ENCODE measurements around the gene DAW1. TPM values are rescaled to one million over a fixed set of nuclear protein-coding genes. Genes with fewer than 3 reads are reported as not detected.
"Not testable (repeated sequence)": the region's sequence is repeated elsewhere in the genome, so short reads cannot be mapped to it uniquely, and the experiment has no call there.

The DAW1 gene
- total and polyA plus RNA-seq, 4 donors: 5.0 to 16.6 (median 9.7) TPM

DNA sequence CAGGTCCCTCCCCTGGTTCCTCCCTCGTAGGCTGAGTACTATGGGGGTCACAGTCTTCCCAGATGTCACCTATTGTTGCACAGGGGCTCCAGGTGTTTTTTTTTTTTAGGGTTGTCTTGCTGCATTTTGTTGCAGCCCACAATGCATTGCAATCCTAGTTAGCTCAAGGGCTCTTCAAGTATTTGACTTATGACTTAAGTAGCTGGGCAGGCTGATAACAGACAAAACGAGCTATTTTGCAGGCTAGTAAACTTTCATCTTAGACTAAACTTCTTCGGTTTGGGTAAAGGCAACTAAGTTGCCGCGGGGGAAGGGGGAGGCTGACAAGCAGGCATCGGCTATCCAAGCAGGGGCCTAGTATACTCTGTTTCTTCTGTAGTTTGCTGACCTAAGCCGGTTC, 64.8 kb downstream of the DAW1 start:
- DNase-seq (ENCODE audit: low read depth in 4 of 6, low spot score in 6 of 6): not testable (repeated sequence)

DNA sequence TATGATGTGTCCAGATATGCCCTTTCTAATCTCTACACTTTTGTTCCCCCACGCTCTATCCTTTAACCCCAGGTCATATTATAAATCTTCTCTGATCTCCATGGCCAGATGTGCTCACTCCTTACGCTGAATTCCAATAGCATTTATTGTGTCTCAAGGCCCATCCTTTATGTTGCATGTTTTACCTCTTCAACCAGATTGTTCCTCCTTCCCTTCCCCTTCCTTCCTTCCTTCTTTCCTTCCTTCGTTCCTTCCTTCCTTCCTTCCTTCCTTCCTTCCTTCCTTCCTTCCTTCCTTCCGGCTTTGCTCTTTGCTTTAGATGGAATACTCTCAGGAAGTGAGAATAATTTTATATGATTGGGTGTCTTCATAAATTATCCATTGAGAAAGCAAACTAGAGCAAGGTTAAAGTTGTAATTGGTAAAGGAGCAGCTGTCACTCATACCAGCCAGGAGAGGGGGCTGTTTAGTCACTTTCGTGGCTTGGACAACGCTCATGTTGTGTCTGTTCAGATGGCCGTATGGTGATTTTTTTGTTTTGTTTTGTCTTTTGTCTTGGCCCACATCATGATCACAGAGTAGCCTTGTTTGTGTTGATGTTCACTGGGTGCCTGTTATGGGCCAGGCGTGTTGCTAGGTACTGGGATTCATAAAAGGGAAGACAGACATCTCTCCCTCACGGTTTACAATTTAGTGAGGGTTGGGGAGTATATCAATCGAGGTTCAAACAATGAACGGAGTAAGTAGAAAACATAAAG, 68.0 kb downstream of the DAW1 start:
- Histone ChIP-seq H3K27ac (ENCODE audit: low read depth, low read length) (no peak overlapping the region), H3K27me3 (ENCODE audit: control insufficient read depth, insufficient read depth, low read length) (no peaks in the 10 kb centered on the region), H3K4me3 (ENCODE audit: low read depth, low read length) (no peak overlapping the region), H3K9me3 (ENCODE audit: control insufficient read depth, insufficient read depth, low read length) (no peaks in the 10 kb centered on the region), H3K36me3 (ENCODE audit: control insufficient read depth, insufficient read depth, low read length) (no peaks in the 10 kb centered on the region), H3K4me1 (ENCODE audit: control insufficient read depth, insufficient read depth, low read length) (no peaks in the 10 kb centered on the region)
- 43% methylated on average over 6 of the region's 11 CpGs for WGBS (ENCODE audit: insufficient coverage)
- DNase-seq (ENCODE audit: low read depth in 4 of 6, low spot score in 6 of 6): peak in 4 of 6 donors; percentile 26 to 78 (median 48)

More for the DNA sequence above, 64.8 kb downstream of the DAW1 start:
- not testable (repeated sequence) for H3K9me3 ChIP-seq (ENCODE audit: control insufficient read depth, insufficient read depth, low read length); H3K4me1 ChIP-seq (ENCODE audit: control insufficient read depth, insufficient read depth, low read length); H3K27ac ChIP-seq (ENCODE audit: low read depth, low read length); H3K4me3 ChIP-seq (ENCODE audit: low read depth, low read length); H3K27me3 ChIP-seq (ENCODE audit: control insufficient read depth, insufficient read depth, low read length); H3K36me3 ChIP-seq (ENCODE audit: control insufficient read depth, insufficient read depth, low read length)
- 91% methylated on average over 4 of the region's 7 CpGs for WGBS (ENCODE audit: insufficient coverage)

DNA sequence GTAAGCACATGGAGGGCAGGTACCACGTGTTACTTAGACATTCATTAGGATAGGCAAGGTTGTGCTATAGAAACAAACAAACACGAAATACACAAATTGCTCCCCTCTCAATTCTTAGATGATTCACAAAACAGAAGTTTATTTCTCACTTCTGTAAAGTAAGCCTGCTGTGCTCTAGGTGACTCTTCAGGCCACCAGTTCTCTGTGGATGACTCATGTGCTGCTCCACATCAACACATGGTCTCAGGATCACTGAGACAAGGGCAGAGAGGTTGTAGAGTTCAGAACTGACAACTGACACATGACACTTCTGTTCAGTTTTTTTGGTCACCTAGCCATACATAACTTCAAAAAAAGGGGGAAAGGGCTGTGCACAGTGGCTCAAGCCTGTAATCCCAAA, 70.6 kb downstream of the DAW1 start:
- no peak for DNase-seq (ENCODE audit: low read depth in 4 of 6, low spot score in 6 of 6)
- H3K36me3 ChIP-seq (ENCODE audit: control insufficient read depth, insufficient read depth, low read length): no peaks in the 10 kb centered on the region
- no peak overlapping the region for H3K4me3 ChIP-seq (ENCODE audit: low read depth, low read length)
- no peaks in the 10 kb centered on the region for H3K4me1 ChIP-seq (ENCODE audit: control insufficient read depth, insufficient read depth, low read length)
- H3K9me3 ChIP-seq (ENCODE audit: control insufficient read depth, insufficient read depth, low read length): no peaks in the 10 kb centered on the region
- no peak overlapping the region for H3K27ac ChIP-seq (ENCODE audit: low read depth, low read length)
- 67% methylated on average over 1 of the region's 2 CpGs for WGBS (ENCODE audit: insufficient coverage)
- no peaks in the 10 kb centered on the region for H3K27me3 ChIP-seq (ENCODE audit: control insufficient read depth, insufficient read depth, low read length)

DNA sequence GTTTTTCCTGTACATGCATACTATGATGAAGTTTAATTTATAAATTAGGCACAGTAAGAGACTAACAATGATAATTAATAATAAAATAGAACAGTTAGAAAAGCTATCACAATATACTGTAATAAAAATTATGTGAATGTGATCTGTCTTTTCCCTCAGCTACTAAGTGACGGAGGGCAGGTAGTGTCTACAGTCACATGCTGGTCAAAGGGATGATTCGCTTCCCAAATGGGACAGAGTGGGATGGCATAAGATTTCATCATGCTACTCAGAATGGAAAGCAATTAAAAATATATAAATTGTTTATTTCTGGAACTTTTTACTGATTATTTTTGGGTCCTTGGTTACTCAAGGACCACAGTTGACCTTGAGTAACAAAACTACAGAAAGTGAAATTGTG, 71.5 kb downstream of the DAW1 start:
- H3K27me3 ChIP-seq (ENCODE audit: control insufficient read depth, insufficient read depth, low read length): no peaks in the 10 kb centered on the region
- no peaks in the 10 kb centered on the region for H3K4me1 ChIP-seq (ENCODE audit: control insufficient read depth, insufficient read depth, low read length)
- no peaks in the 10 kb centered on the region for H3K9me3 ChIP-seq (ENCODE audit: control insufficient read depth, insufficient read depth, low read length)
- H3K4me3 ChIP-seq (ENCODE audit: low read depth, low read length): no peak overlapping the region
- DNase-seq (ENCODE audit: low read depth in 4 of 6, low spot score in 6 of 6): no peak
- no CpG with 5 or more reads among the region's 2 CpGs for WGBS (ENCODE audit: insufficient coverage)
- H3K27ac ChIP-seq (ENCODE audit: low read depth, low read length): no peak overlapping the region
- H3K36me3 ChIP-seq (ENCODE audit: control insufficient read depth, insufficient read depth, low read length): no peaks in the 10 kb centered on the region

DNA sequence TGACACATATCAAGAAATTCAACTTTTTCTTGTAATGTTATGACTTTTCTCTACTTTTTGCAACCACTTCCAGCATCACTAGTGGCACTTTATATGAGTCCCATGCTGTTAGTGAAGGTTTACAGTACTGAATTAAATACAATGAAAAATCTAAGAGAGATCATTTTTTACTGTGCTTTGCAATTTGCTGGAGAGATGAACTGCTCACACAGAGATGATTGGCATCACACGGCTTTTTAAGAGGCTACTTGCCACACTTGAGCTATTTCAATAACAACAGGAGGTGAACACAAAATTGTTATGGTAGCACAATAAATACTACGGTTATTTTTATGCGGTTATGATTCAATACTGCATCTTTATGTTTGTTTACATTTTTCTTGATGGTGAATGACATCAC, 88.9 kb downstream of the DAW1 start:
- no peaks in the 10 kb centered on the region for H3K27me3 ChIP-seq (ENCODE audit: control insufficient read depth, insufficient read depth, low read length)
- no peaks in the 10 kb centered on the region for H3K4me1 ChIP-seq (ENCODE audit: control insufficient read depth, insufficient read depth, low read length)
- no CpG with 5 or more reads among the region's 3 CpGs for WGBS (ENCODE audit: insufficient coverage)
- H3K27ac ChIP-seq (ENCODE audit: low read depth, low read length): no peak overlapping the region
- no peak overlapping the region for H3K4me3 ChIP-seq (ENCODE audit: low read depth, low read length)
- no peaks in the 10 kb centered on the region for H3K36me3 ChIP-seq (ENCODE audit: control insufficient read depth, insufficient read depth, low read length)
- H3K9me3 ChIP-seq (ENCODE audit: control insufficient read depth, insufficient read depth, low read length): no peaks in the 10 kb centered on the region
- peak in 1 of 6 donors; percentile 61 for DNase-seq (ENCODE audit: low read depth in 4 of 6, low spot score in 6 of 6)

DNA sequence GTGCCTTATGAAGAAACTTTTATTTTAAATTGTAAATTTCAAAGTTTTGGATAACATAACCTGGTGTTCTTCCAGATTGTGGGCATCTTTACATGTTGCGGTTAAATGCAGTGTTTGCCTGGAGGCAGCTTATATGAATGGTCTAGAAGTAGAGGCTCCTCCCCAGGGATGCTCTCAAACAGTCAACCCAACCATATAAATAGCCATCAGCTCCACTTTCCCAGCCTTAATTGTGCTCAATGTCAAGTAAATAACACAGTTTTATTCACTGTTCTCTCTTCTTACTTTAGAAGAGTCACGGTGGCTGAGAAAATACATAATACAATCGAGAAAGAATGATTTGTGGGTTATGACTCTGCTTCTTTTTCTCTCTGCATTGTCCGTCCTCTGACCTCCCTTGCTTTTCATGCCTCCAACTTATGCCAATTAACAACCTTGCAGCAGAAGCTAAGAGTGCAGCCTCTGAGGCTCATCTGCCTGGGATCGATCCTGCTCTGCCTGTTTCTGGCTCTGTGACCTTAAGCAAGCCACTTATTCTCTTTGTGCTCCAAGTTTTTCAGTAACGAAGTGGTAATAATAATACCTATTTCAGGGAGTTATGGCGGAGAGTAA, 100.3 kb downstream of the DAW1 start:
- no peak overlapping the region for H3K27ac ChIP-seq (ENCODE audit: low read depth, low read length)
- no peak overlapping the region for H3K4me3 ChIP-seq (ENCODE audit: low read depth, low read length)
- peak in 1 of 6 donors; percentile 29 for DNase-seq (ENCODE audit: low read depth in 4 of 6, low spot score in 6 of 6)
- H3K4me1 ChIP-seq (ENCODE audit: control insufficient read depth, insufficient read depth, low read length): no peaks in the 10 kb centered on the region
- 100% methylated on average over 1 of the region's 7 CpGs for WGBS (ENCODE audit: insufficient coverage)
- H3K27me3 ChIP-seq (ENCODE audit: control insufficient read depth, insufficient read depth, low read length): no peaks in the 10 kb centered on the region
- no peaks in the 10 kb centered on the region for H3K9me3 ChIP-seq (ENCODE audit: control insufficient read depth, insufficient read depth, low read length)
- H3K36me3 ChIP-seq (ENCODE audit: control insufficient read depth, insufficient read depth, low read length): no peaks in the 10 kb centered on the region

DNA sequence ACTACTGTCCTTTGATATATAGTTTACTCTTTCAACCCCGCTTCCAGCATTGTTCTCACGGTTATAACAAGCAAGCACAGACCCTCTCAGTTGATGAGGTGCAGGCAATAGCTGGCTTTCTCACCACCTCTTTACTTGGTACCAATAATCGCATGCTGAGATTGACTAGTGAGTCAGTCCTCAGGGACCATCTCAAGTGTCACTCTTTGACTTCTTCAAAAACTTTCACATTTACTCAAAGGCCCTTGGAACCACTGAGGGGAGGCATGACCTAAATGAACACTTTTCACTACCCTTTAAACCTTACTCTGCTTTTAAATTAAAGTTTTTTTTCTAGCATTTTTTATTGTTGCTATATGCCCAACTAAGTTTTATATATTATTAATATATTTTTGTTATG, 101.8 kb downstream of the DAW1 start:
- Histone ChIP-seq H3K4me1 (ENCODE audit: control insufficient read depth, insufficient read depth, low read length) (no peaks in the 10 kb centered on the region), H3K36me3 (ENCODE audit: control insufficient read depth, insufficient read depth, low read length) (no peaks in the 10 kb centered on the region), H3K27me3 (ENCODE audit: control insufficient read depth, insufficient read depth, low read length) (no peaks in the 10 kb centered on the region), H3K4me3 (ENCODE audit: low read depth, low read length) (no peak overlapping the region), H3K27ac (ENCODE audit: low read depth, low read length) (no peak overlapping the region), H3K9me3 (ENCODE audit: control insufficient read depth, insufficient read depth, low read length) (no peaks in the 10 kb centered on the region)
- 72% methylated on average over 3 of the region's 3 CpGs for WGBS (ENCODE audit: insufficient coverage)
- DNase-seq (ENCODE audit: low read depth in 4 of 6, low spot score in 6 of 6): no peak

Small RNA genes lying within 50 kb of the gene (small RNA-seq; reads per million reads assigned to genes)
- not detected for gene RF00402 (ENCODE audit: low replicate concordance)

Other genes with a start within 250 kb of the DAW1 start
- not detected for gene SCYGR5, start 204.8 kb upstream of the DAW1 start, total RNA-seq
- not detected for gene SCYGR5, start 204.8 kb upstream of the DAW1 start, polyA plus RNA-seq (ENCODE audit: insufficient read length in 2 of 2)
- gene SLC19A3, start 153.6 kb upstream of the DAW1 start, total RNA-seq: 1 to 10 TPM; 2.8 to 5.3 TPM
- gene SLC19A3, start 153.6 kb upstream of the DAW1 start, polyA plus RNA-seq (ENCODE audit: insufficient read length in 2 of 2): 1 to 10 TPM; 4.2 to 6.1 TPM
- not detected for gene SCYGR6, start 146.9 kb upstream of the DAW1 start, total RNA-seq
- not detected for gene SCYGR6, start 146.9 kb upstream of the DAW1 start, polyA plus RNA-seq (ENCODE audit: insufficient read length in 2 of 2)
- not detected for gene SCYGR7, start 143.3 kb upstream of the DAW1 start, total RNA-seq
- not detected for gene SCYGR7, start 143.3 kb upstream of the DAW1 start, polyA plus RNA-seq (ENCODE audit: insufficient read length in 2 of 2)
- not detected for gene SCYGR8, start 125.7 kb upstream of the DAW1 start, total RNA-seq
- not detected for gene SCYGR8, start 125.7 kb upstream of the DAW1 start, polyA plus RNA-seq (ENCODE audit: insufficient read length in 2 of 2)
- not detected for gene CCL20, start 57.8 kb upstream of the DAW1 start, total RNA-seq
- under 1 TPM; 0.49 to 0.50 TPM for gene CCL20, start 57.8 kb upstream of the DAW1 start, polyA plus RNA-seq (ENCODE audit: insufficient read length in 2 of 2)

Measured in spinal cord (tissue), 10 donors.